ENCODE measurements around the gene KIAA1549. TPM values are rescaled to one million over a fixed set of nuclear protein-coding genes. Genes with fewer than 3 reads are reported as not detected.

Gene KIAA1549
- total and polyA plus RNA-seq, 2 of the 4 experiments (the other 2 are of a cell fraction), result 1.3 to 3.3 TPM

- no peak overlapping the region for H4K8ac ChIP-seq (ENCODE audit: low read depth in 2 of 2, low read length in 2 of 2)
- H3K9me1 ChIP-seq (ENCODE audit: insufficient read depth, low read length), result no peaks in the 10 kb centered on the region
- no CpG with 5 or more reads among the region's 11 CpGs for WGBS, 2 experiments (ENCODE audit: extremely low coverage in 2 of 2, insufficient read length in 1 of 2)
- no peak overlapping the region for H3K14ac ChIP-seq (replicated peaks; ENCODE audit: low read depth, low read length)
- no peak overlapping the region for H2BK15ac ChIP-seq (ENCODE audit: low read depth, low read length)
- H3K9ac ChIP-seq (ENCODE audit: low read depth, low read length), result no peak overlapping the region
- no peaks in the 10 kb centered on the region for H4K20me1 ChIP-seq (ENCODE audit: insufficient read depth, low read length)
- ChIA-PET POLR2A (ENCODE audit: unreplicated experiment) (no interaction called here), CTCF (no interaction called here)
- dilution Hi-C loops (cut with HindIII; ENCODE audit: low sequenced_read_pairs, unreplicated experiment), result no loop called here
- no peak overlapping the region for H3K27ac ChIP-seq (ENCODE audit: insufficient read depth, low read length)
- TF ChIP-seq RFX5 (IDR thresholded peaks at IDR 0.05; ENCODE audit: low read depth, low read length) (no peak), NFE2L2 (IDR thresholded peaks at IDR 0.05; ENCODE audit: low read depth, low read length) (no peak), CEBPB (IDR thresholded peaks at IDR 0.05; ENCODE audit: low read depth, low read length) (no peak), RCOR1 (IDR thresholded peaks at IDR 0.05; ENCODE audit: insufficient replicate concordance, low read length) (no peak), ELK1 (IDR thresholded peaks at IDR 0.05; ENCODE audit: borderline replicate concordance, low read depth, low read length) (no peak), POLR2A (IDR thresholded peaks at IDR 0.05; ENCODE audit: low read depth, low read length) (no peak), MAFK (IDR thresholded peaks at IDR 0.05; ENCODE audit: low read depth, low read length) (no peak), FOS (IDR thresholded peaks at IDR 0.05; ENCODE audit: low read depth, low read length) (no peak), CHD1 (IDR thresholded peaks at IDR 0.05; ENCODE audit: low read depth, low read length) (no peak), RAD21 (IDR thresholded peaks at IDR 0.05; ENCODE audit: low read length) (no peak), BHLHE40 (IDR thresholded peaks at IDR 0.05; ENCODE audit: low read depth, low read length) (no peak)
- BruUV-seq (replicated peaks), result no TSS peak
- H3K79me1 ChIP-seq (ENCODE audit: low read depth in 1 of 2, low read length in 2 of 2), result no peaks in the 10 kb centered on the region
- no peaks in the 10 kb centered on the region for H3K27me3 ChIP-seq (ENCODE audit: control insufficient read depth, insufficient read depth, low read length)
- no peak overlapping the region for H2BK20ac ChIP-seq (ENCODE audit: low read depth, low read length)
- no peak overlapping the region for H3K18ac ChIP-seq (ENCODE audit: low read depth, low read length)
- no peak overlapping the region for H2AK9ac ChIP-seq (replicated peaks; ENCODE audit: low read depth, low read length, poor library complexity)
- no peaks in the 10 kb centered on the region for H3K36me3 ChIP-seq (ENCODE audit: control insufficient read depth, insufficient read depth, low read length)
- H4K91ac ChIP-seq (ENCODE audit: insufficient read depth, low read depth, low read length), result no peak overlapping the region
- H2BK120ac ChIP-seq (ENCODE audit: low read depth, low read length), result no peak overlapping the region
- no peak overlapping the region for H2BK5ac ChIP-seq (ENCODE audit: low read depth, low read length, poor library complexity, severe bottlenecking)
- ATAC-seq (ENCODE audit: low read depth) (no peak), DNase-seq (no peak)
- no peak overlapping the region for H3K4me2 ChIP-seq (ENCODE audit: low read depth, low read length)
- H4K5ac ChIP-seq (ENCODE audit: low read depth, low read length), result no peak overlapping the region
- no peak overlapping the region for H3K4me3 ChIP-seq (ENCODE audit: insufficient read depth, low read depth, low read length)
- H2AK5ac ChIP-seq (ENCODE audit: low read depth, low read length), result no peak overlapping the region
- H2AFZ ChIP-seq (replicated peaks; ENCODE audit: low read length, poor library complexity), result no peak overlapping the region
- H3K9me3 ChIP-seq (ENCODE audit: control insufficient read depth, insufficient read depth, low read length), result no peaks in the 10 kb centered on the region
- H3K4me1 ChIP-seq (ENCODE audit: control insufficient read depth, insufficient read depth, low read length), result no peaks in the 10 kb centered on the region
- in situ Hi-C loops (cut with MboI; ENCODE audit: low sequenced_read_pairs), result no loop called here
- intact Hi-C loops (cut with micrococcal nuclease), result no loop called here
- H3K23ac ChIP-seq (ENCODE audit: low read depth, low read length), result no peak overlapping the region
- no peak overlapping the region for H3K4ac ChIP-seq (ENCODE audit: low read depth, low read length)
- H3K56ac ChIP-seq (ENCODE audit: extremely low read depth, insufficient read depth, low read length), result no peak overlapping the region
Measured at GRCh38 chr7:138822867-138823535, 158.2 kb downstream of the KIAA1549 start.
